Smooth muscle cell of trachea (primary cell): Measurements from ENCODE around the gene PIR. TPM values are rescaled to one million over a fixed set of nuclear protein-coding genes. Genes with fewer than 3 reads are reported as not detected.

Experiments
- total RNA-seq: library from RNA; depleted of rRNA; stranded (reverse); fragments of >200 nt; gene quantifications from 2 replicates; pipeline ENCODE4 v1.2.1, GENCODE V29; 2014

Gene PIR
- total RNA-seq = 11.9 and 12.4 TPM in 2 replicates

GRCh38 chrX:15493118-15493962 lies at the start of gene PIR:
TSS of gene PIR (minus strand) at chrX:15493333. CDS start at chrX:15491257, 2,076 bp downstream.

GRCh38 chrX:15500497-15500966 lies 7.4 kb upstream of the PIR start, which contains the start of gene BMX:
TSS of gene BMX (plus strand) at chrX:15500807. CDS start at chrX:15508354, 7,547 bp downstream.

GRCh38 chrX:15384304-15384703 lies 108.8 kb downstream of the PIR start, which contains the start of gene VEGFD:
TSS of gene VEGFD (minus strand) at chrX:15384413. CDS start at chrX:15383946, 467 bp downstream.

GRCh38 chrX:15335135-15336022 lies 157.8 kb downstream of the PIR start, which contains the start of gene PIGA:
TSS of gene PIGA (minus strand) at chrX:15335523. CDS start at chrX:15331930, 3,593 bp downstream.

Other genes with a start within 250 kb of the PIR start
- gene ASB9, start 223.2 kb downstream of the PIR start, total RNA-seq = 1.2 and 2.5 TPM in 2 replicates
- gene ASB11, start 177.7 kb downstream of the PIR start, total RNA-seq = not detected in 2 replicates
- 3.1 and 7.1 TPM in 2 replicates for gene PIGA, start 157.8 kb downstream of the PIR start, total RNA-seq
- 2.0 and 4.6 TPM in 2 replicates for gene VEGFD, start 108.9 kb downstream of the PIR start, total RNA-seq
- 0.73 TPM in 1 of 2 replicates, not detected in the other for gene BMX, start 7.5 kb upstream of the PIR start, total RNA-seq
- gene ACE2, start 107.6 kb upstream of the PIR start, total RNA-seq = not detected in 2 replicates
- gene CLTRN, start 171.5 kb upstream of the PIR start, total RNA-seq = 0.29 and 0.50 TPM in 2 replicates
- 7.9 and 15.0 TPM in 2 replicates for gene CA5B, start 244.9 kb upstream of the PIR start, total RNA-seq